Measurements from ENCODE around the gene PLIN4.
"Not testable (repeated sequence)": the region's sequence is repeated elsewhere in the genome, so short reads cannot be mapped to it uniquely, and the experiment has no call there.

Gene PLIN4, protein sequence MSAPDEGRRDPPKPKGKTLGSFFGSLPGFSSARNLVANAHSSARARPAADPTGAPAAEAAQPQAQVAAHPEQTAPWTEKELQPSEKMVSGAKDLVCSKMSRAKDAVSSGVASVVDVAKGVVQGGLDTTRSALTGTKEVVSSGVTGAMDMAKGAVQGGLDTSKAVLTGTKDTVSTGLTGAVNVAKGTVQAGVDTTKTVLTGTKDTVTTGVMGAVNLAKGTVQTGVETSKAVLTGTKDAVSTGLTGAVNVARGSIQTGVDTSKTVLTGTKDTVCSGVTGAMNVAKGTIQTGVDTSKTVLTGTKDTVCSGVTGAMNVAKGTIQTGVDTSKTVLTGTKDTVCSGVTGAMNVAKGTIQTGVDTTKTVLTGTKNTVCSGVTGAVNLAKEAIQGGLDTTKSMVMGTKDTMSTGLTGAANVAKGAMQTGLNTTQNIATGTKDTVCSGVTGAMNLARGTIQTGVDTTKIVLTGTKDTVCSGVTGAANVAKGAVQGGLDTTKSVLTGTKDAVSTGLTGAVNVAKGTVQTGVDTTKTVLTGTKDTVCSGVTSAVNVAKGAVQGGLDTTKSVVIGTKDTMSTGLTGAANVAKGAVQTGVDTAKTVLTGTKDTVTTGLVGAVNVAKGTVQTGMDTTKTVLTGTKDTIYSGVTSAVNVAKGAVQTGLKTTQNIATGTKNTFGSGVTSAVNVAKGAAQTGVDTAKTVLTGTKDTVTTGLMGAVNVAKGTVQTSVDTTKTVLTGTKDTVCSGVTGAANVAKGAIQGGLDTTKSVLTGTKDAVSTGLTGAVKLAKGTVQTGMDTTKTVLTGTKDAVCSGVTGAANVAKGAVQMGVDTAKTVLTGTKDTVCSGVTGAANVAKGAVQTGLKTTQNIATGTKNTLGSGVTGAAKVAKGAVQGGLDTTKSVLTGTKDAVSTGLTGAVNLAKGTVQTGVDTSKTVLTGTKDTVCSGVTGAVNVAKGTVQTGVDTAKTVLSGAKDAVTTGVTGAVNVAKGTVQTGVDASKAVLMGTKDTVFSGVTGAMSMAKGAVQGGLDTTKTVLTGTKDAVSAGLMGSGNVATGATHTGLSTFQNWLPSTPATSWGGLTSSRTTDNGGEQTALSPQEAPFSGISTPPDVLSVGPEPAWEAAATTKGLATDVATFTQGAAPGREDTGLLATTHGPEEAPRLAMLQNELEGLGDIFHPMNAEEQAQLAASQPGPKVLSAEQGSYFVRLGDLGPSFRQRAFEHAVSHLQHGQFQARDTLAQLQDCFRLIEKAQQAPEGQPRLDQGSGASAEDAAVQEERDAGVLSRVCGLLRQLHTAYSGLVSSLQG (N-terminal part only)

DNA sequence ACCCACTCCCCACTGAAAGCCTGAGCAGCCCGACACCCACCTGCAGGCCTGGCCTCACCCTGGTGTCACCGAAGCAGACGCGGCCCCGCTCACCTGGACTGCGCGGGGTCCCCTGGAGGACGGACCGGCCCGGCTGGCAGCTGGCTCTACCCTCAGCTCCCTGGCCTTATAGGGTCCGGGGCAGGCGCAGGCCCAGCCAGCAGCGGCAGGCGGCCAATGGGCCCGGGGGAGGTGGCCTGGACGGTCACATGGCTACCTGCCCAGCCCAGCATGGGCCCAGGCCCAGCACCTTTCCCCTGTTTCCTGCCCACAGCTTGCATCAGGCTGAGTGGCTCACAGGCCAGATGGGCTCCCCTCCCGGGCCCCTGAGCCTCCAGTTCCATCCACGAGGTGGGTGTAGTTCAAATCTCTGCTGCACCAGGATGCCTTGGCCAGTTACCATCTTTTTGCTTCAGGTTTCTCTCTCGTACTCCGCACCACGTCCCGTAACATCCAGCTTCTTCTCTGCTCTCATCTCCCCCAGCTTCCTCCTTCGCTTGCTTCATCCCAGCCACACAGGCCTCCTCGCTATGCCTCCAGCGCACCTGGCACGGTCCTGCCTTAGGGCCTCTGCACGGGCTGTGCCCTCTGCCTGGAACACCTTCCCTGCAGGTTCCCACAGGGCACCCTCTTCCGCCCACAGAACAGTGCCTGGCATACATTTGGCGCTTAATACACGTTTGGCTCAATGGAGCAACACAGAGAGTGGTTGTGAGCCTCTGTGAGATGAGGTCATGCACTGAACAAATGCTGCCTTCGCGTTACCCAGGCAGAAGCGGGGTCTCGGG is at the start of gene PLIN4:
Gene PLIN4 (minus strand): TSS at position 142 of the 827 bp plus-strand sequence. CDS start 214 bp downstream, outside the sequence.
- DNase-seq (ENCODE audit: low spot score) = no peak

DNA sequence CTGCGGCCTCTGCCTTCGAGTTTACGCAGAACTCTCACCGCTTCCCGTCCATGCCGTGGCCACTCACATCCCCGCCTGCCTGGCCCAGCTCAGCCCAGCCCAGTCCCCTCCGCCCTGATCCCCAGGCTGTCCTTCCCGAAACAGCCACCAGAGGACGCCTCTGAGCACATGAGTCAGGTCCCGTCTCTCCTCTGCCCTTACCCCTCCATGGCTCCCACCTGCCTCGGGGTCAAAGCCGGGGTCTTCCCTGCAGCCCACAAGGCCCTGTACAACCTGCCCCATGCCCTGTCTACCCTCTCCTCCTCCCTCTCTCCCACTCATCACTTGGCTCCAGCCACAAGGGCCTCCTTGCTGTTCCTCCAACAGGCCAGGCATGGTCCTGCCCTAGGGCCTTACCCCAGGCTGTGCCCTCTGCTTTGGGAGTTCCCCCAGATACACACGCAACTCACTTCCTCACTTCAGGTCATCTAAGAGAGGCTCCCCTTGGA is 49.3 kb upstream of the PLIN4 start:
- no peak for DNase-seq (ENCODE audit: low spot score)

DNA sequence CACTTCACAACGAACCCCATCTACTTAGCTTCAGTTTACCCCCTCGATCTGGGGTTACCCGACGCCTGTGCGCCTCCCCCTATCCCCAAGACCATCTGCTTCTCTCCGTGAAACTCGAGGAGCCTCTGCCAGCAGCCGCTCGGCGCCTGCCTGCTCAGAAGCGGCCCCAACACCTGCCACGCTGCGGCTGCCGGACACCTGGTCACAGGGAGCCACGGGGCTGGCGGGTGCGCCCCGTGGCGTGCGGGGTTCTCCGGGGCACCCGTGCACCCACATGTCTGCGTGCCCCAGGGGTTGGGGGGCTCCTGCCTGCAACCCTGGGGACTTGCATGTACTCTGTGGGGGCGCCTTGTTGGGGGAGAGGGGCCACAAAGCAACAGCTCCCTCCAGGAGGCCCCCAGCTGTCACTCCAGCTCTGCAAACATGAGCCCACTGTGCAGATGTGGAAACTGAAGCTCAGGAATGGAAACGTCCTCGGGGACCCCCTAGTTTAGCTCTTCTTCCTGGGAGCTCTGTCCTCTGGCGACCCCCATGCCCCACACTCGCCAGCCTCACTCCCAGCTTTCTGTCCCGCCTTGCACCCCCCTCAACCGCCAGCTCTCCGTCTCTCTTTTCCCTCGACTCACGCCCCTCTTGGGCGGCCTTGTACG is 48.2 kb upstream of the PLIN4 start:
- DNase-seq (ENCODE audit: low spot score) = no peak

DNA sequence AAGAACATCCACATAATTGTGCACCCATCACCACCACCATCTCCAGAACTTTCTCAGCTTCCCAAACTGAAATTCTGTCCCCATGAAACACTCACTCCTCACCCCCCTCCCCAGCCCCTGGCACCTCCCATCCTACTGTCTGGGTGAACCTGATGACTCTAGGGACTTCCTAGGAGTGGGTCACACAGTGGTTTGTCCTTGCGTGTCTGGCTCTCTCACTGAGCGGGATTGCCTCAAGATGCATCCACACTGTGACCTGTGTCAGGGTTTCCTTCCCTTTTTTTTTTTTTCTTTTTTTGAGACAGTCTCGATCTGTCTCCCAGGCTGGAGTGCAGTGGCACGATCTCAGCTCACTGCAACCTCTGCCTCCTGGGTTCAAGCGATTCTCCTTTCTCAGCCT is 45.3 kb upstream of the PLIN4 start:
- DNase-seq (ENCODE audit: low spot score) = not testable (repeated sequence)

DNA sequence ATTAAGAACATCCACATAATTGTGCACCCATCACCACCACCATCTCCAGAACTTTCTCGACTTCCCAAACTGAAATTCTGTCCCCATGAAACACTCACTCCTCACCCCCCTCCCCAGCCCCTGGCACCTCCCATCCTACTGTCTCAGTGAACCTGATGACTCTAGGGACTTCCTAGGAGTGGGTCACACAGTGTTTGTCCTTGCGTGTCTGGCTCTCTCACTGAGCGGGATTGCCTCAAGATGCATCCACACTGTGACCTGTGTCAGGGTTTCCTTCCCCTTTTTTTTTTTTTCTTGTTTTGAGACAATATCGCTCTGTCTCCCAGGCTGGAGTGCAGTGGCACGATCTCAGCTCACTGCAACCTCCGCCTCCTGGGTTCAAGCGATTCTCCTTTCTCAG is 43.8 kb upstream of the PLIN4 start:
- not testable (repeated sequence) for DNase-seq (ENCODE audit: low spot score)

DNA sequence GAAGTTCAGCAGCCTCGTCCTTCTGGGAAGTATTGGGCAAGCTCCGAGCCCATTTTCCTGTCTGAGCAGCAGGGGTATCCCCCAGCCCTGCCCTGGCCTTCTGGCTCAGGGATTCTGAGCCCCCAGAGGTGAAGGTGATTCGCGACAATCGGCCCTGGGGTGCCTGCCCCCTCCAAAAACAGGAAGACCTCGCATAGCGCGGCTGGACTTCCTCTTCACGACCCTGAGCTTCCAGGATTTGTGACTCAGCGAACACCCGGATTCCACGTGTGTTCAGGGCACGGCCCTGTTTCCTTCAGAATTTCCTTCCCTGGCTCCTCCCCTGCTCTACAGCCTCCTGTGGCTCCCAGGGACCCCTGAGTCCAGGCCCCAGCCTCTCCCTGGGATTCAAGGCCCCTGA is 41.3 kb upstream of the PLIN4 start, which contains the start of gene SEMA6B:
Gene SEMA6B (minus strand): TSS at position 116 of the 400 bp plus-strand sequence. CDS start 1,227 bp downstream, outside the sequence.
- DNase-seq (ENCODE audit: low spot score) = no peak

DNA sequence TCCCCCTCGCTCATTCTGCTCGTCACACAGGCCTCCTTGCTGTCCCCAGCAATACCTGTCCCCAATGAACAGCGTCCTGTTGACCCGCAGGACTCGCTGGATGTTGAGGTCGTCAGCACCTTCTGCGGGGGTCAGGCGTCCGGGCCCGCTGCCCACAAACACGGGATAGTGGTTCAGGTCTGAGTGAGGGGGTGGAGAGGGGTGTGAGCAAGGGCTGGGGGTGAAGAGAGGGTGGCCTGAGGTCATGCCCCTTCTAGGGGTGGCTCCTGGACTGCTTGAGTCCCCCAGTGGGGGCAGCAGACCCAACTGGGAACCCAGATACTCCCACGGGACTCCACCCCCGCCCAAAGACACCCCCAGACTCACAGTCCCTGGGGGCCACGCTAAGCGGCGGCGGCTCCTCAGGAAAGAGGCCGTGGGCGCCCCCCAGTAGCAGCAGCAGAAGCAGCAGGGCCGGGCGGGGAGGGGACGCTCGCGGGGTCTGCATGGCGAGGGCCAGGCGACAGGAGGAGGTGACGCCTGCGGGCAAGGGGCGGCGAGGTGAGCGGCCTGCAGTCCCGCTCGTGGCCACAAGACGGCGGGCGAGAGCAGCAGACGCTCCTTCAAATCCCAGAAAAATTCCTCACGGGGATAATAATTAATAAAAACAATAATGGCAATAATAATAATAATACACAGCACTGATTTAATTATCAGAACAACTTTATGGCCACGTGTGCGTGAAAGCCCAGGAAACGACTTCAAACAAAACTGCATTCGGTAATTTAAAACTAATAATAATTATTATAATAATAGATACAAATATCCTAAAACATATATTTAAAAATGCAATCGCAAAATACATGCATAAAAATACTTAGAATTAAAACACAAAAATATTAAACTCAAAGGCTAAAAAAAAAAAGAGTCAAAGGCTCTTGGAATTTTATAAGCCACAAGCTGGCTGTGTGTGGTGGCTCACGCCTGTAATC is 40.0 kb upstream of the PLIN4 start:
- DNase-seq (ENCODE audit: low spot score) = no peak

DNA sequence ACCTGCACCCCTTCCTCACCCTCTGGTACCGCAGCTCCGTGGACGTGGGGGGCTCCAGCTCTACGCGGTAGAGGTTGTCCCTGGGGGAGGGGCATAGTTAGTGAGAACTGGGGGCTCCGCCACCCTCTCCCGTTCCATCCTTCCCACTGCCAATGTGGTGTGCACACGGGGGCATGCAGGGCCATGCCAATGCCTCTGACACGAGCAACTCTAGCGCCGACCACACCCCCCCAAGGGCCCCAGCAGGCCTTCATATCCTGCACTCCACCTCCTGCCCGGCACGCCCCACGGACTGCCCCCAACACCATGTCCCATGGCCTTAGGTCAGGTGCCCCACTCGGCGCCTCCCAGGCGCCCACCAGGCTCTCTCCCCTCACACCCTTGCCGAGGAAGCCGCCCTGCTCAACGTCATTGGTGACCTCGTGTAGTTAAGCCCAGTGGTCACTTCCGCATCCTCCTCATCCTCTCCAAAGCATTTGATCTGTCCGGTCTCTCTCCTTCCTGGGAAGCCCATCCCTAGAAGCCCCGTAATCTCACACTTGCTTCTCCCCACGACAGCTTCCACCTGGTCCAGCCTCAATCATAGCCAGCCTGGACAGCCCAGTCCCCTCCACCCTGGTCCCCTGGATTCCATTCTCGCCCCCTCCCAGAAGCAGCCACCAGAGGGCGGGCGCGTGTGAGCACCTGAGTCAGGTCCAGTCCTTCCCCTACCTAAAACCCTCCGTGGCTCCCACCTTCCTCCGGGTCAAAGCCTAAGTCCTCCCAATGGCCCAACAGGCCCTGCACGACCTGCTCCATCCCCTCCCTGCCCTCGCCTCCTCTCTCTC is 39.1 kb upstream of the PLIN4 start:
- DNase-seq (ENCODE audit: low spot score) = no peak

DNA sequence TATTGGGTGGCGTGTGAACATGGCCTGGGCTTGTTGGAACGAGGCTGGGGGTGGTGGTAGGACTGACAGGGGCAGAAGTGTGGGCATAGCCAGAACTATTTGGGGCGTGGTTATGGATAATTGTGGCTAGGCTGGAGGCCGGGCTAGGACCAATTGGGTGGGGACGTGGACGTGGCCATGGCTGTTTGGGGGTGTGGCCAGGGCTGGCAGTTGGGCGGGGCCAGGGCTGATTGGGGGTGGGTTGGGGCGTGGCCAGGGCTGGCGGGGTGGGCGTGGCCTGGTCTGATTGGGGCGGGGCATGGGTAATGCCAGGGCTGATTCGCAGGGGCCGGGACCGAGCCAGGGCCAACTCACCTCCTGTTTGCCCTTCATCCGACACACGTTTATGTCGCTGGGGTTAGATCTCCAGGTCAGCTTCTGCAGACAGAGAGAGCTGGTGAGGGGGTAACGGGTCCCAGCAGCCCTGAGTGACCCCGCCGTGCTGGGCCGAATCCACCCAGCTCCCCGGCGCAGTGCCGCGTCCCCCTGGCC is 38.4 kb upstream of the PLIN4 start:
- no peak for DNase-seq (ENCODE audit: low spot score)

DNA sequence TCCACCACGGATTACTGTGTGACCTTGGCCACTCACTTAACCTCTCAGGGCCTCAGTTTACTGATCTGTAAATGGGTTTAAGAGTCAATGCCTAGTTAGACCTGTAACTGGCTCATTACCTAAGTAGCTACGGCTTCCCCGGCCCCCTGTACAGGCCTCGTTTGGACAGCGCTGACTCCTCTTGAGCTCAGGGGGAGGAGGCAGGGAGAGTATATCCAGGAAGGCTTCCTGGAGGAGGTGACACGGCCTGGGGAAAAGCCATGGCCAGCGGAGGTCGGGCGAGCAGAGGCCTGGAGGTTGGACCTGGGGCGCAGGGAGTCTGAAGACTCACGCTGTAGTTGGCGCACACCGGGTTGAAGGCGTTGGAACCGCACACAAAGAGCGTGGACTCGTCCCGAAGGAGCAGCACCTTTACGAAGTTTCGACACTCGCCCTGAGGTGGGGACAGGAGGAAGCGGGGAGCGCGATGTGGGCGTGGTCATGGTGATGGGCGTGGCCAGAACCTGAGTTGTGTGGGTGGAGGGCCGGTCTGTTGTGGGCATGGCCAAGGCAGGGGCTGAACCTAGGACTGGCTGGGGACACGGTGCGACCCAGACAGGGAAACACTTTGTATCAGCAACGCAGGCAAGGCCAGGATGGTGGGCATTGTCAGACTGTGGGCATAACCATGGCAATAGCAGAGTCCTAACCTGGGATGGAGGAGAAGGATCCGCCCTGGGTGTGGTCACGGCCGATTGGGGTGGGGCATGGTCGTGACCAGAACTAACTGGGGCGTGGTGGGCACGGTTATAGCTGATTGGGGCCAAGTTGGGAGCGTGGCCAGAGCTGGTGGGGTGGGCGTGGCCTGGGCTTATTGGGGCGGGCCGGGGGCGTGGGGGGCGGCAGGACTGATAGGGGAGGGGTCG is 37.6 kb upstream of the PLIN4 start:
- DNase-seq (ENCODE audit: low spot score) = no peak

DNA sequence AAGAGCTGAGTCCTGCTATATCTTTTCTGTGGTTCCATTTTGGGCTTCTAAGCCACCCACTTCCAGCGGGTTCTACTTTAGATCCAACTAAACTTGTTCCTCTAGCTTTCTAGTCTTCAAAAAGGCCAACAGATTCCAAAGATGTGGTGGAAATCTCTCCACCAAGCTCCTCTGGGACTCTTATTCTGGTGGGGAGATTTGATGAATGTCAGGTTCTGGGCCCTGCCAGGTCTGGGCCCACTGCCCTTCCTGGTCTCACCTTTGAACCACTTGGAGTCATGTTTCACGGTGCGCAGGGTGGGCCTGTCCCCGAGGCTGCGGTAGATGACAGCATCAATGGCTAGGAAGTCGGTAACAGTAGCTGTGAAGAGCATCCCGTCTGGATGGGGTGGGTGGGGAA is 36.4 kb upstream of the PLIN4 start:
- DNase-seq (ENCODE audit: low spot score) = no peak

DNA sequence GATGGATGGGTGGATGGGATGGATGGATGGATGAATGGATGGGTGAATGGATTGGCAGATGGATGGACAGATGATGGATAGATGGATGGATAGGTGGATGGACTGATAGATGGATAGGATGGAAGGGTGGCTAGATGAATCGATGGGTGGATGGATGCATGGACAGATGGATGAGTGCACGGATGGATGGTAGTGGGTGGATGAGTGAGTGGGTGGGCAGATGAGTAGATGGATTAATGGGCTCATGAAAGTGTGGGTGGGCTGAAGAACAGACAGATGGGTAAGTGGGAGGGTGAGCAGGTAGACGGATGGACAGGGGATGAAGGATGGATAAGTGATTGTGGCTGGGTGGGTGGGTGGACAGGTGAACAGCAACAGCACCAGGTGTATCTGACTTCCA is 35.5 kb upstream of the PLIN4 start:
- no peak for DNase-seq (ENCODE audit: low spot score)

DNA sequence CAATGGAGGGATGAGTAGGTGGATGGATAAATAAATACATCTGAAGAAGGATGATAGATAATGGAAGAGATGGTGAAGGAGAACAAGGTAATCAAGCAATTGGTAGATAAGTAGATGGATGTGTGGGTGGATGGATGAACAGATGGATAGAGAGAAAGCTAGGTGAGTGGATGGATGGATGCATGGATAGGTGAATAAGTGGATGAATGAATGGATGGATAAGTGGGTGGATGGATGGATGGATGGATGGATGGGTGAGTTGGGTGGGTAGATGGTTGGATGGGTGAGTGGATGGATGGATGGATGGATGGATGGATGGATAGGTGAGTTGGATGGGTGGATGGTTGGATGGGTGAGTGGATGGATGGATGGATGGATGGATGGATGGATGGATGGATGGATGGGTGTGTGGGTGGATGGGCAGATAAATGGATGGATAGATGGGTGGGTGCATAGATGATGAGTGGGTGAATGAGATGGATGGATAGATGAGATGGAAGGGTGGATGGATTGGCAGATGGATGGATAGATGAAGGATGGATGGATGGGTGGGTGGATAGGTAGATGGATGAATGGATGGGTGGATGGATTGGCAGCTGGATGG is 34.9 kb upstream of the PLIN4 start:
- no peak for DNase-seq (ENCODE audit: low spot score)

DNA sequence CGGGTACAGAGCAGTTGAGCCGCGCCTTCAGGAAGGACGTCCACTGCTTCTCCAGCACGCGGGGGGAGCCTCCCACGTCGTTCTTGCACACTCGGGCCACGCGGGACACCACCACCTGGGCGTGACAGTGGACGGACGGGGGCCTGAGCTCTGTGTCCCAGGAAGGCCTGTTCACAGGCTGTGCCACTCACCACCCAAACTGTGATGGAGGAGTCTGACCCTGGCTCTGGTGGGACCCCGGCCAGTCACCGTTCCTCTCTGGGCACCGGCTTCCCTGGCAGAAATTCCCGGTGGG is 34.2 kb upstream of the PLIN4 start:
- DNase-seq (ENCODE audit: low spot score) = no peak

DNA sequence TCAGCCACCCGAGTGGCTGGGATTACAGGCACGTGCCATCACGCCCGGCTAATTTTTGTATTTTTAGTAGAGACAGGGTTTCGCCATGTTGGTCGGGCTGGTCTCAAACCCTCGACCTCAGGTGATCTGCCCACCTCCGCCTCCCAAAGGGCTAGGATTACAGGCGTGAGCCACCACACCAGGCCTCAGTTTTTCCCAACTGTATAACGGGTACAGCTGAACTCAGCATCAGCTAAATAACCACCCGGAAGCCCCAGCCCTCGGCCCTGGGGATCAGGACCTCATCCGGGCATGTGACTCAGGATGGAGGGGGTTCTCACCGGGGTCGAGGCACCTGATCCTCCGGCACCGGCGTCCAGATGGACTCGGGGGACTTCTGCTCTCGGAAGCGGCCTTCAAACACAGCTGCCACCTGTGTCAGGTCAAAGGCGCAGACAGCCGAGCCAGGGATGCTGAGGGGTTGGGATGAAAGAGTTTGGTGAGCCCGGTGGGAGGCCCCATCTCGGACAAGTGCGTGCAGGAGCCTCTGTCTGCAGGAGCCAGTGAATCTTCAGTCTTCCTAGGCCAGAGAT is 32.3 kb upstream of the PLIN4 start:
- DNase-seq (ENCODE audit: low spot score) = no peak

DNA sequence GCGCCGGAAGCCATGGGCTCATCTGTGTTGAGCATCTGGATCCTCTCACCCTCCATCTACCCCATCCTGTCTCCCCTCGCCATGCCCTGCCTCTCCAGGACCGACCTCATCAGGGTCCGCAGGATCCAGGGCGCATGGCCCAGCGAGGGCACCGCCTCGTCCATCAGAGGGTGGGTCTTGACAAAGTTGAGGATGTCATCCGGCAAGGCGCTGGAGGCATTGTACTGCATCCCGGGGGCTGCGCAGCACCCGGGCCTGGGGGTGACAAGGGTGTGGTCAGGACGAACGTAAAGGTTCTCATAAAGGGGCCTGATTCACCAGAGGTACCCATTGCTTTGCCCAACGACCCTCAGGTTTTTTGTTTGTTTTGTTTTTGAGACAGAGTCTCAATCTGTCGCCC is 31.7 kb upstream of the PLIN4 start:
- DNase-seq (ENCODE audit: low spot score) = no peak

DNA sequence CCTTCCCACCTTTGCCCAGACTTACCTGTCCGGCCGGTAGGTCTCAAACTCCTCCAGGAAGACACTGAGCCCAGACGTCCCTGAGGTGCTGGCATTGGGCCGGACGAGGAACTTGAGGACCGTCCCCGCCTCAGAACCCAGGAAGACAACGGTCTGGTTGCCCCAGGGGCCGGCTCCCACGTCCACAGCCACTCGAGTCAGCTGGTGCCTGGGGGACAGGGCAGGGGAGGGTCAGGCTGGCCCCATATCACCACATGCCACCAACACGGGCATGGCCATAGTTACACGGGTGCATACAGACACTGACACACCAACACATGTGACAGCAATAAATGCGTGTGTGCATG is 29.9 kb upstream of the PLIN4 start:
- DNase-seq (ENCODE audit: low spot score) = no peak

Data from left forelimb (tissue), 1 donor.